IPS-20b (cell line): ENCODE data around the gene ZFP57.
"Not testable (repeated sequence)": the region's sequence is repeated elsewhere in the genome, so short reads cannot be mapped to it uniquely, and the experiment has no call there.

ENCODE experiments used
- H3K27ac ChIP-seq: one replicate; pipeline ENCODE4 v1.5.1; 2013; ENCODE audit warnings: low read length
- H3K27me3 ChIP-seq: 2 replicates; pipeline ENCODE4 v1.6.1; 2013; ENCODE audit warnings: mild to moderate bottlenecking, low read length, inconsistent platforms; ENCODE audit not compliant: insufficient read depth
- H3K36me3 ChIP-seq: 2 replicates; pipeline ENCODE4 v1.6.1; 2013; ENCODE audit warnings: low read depth, mild to moderate bottlenecking, inconsistent platforms, low read length, moderate library complexity; ENCODE audit not compliant: insufficient read depth
- H3K4me1 ChIP-seq: 2 replicates; pipeline ENCODE4 v1.6.1; 2013; ENCODE audit warnings: mild to moderate bottlenecking, control low read depth, inconsistent platforms, low read length, moderate library complexity; ENCODE audit not compliant: insufficient read depth
- H3K4me3 ChIP-seq: 2 replicates; pipeline ENCODE4 v1.5.1; 2013; ENCODE audit warnings: mild to moderate bottlenecking, low read length, inconsistent platforms
- H3K9ac ChIP-seq: 2 replicates; pipeline ENCODE4 v1.6.1; 2013; ENCODE audit warnings: low read depth, mild to moderate bottlenecking, inconsistent platforms, low read length, moderate library complexity
- H3K9me3 ChIP-seq: 2 replicates; pipeline ENCODE4 v1.6.1; 2013; ENCODE audit warnings: mild to moderate bottlenecking, low read depth, low read length, inconsistent platforms; ENCODE audit not compliant: insufficient read depth

The ZFP57 gene

DNA sequence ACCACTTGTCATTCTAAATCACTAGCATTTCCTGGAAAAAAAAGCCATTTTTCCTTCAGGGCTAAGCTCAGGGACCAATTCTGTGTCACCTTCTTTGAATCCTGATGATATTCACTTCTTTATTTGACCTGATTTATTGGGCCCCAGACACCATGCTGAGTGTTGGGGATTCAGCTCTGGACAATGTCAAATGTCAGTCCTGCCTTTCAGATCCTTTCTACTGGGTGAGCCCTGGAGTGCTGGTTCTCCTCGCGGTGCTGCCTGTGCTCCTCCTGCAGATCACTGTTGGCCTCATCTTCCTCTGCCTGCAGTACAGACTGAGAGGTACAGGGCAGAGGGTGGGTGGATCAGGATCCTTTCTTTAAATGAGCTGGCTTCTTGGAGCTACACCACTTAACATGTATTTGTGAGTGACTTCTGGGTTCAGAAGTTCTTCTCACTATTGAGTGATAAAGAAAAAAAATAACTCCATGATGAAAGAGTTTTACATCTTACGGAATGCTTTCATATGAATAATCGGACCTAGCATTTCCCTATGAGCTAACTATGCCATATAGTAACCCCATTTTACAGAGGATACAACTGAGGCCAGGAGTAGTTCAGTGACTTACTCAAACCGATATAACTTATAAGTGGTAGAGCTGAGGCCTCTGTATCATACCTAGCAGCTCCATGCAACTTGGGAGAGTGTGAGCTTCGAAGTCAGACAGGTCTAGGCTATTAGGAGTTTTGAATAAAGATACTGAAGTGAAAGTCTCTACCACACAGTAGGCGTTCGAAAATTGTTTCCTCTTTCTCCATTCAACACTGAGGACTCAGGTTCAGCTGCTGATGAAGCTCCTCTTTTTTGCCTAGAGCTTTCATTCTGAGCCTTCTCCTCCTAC is 14.8 kb downstream of the ZFP57 start:
- no peaks in the 10 kb centered on the region for H3K9me3 ChIP-seq
- H3K9ac ChIP-seq: peak overlapping the region; percentile 48; the same call in 1 of the 2 replicates
- peak overlapping the region; percentile 52 for H3K27ac ChIP-seq
- H3K4me3 ChIP-seq: peak overlapping the region; percentile 28; the same call in 1 of the 2 replicates
- no peaks in the 10 kb centered on the region for H3K27me3 ChIP-seq
- H3K4me1 ChIP-seq: peaks cover 46% of the 10 kb centered on the region
- H3K36me3 ChIP-seq: no peaks in the 10 kb centered on the region

DNA sequence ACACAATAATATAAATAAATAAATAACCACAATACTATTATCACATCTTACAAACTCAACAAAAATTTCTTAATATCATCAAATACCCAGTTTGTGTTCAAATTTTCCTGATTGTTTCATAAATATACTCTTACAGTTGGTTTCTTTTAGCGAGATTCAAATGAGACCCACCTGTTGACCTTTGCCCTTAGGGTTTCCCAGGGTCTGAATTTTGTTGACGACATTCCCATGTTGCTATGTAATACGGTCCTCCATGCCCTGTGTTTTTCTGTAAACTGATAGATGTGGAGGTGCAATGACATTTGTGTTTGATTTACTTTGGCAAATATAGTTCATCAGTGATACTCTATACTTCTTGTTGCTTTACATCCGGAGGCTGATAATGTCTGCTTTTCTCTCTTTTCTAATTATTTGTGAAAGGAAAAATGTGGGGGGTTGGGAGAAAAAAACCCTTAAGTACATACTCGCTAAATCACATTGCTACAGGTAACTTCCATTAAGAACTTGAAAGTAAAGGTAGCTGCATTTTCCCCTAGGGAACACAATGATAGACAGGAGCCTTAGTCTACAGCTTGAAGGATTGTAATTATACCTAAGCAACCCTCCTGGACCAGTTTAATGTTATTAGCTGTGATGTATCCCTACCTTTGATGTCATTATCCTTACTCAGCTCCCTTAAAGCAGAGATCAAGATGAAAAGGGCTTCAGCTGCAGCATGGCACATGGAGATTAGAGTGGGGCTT is 17.5 kb downstream of the ZFP57 start:
- peak overlapping the region; percentile 99 for H3K27ac ChIP-seq
- no peaks in the 10 kb centered on the region for H3K9me3 ChIP-seq
- H3K36me3 ChIP-seq: no peaks in the 10 kb centered on the region
- H3K27me3 ChIP-seq: no peaks in the 10 kb centered on the region
- no peak overlapping the region for H3K4me3 ChIP-seq
- peak overlapping the region; percentile 22; the same call in 1 of the 2 replicates for H3K9ac ChIP-seq
- H3K4me1 ChIP-seq: peaks cover 50% of the 10 kb centered on the region

DNA sequence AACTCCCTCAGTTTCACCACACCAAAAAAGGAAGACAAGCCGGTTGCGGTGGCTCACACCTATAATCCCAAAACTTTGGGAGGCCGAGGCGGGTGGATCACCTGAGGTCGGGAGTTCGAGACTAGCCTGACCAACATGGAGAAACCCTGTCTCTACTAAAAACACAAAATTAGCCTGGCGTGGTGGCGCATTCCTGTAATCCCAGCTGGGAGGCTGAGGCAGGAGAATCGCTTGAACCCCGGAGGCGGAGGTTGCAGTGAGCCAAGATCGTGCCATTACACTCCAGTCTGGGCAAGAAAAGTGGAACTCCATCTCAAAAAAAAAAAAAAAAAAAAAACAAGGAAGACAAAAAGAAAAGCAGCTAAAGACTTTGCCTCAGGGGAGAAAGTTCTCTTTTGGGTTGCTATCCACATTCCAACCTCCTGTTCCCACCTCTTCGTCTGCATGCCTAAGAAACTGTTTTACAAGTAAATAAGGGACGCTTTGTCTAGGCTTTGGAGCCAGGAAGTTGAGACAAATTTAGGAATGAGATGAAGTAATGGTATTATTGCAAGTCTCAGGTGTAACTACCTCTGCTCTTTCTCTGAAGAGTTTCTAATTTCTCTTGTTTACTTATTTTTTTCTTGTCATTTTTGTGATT is 19.3 kb downstream of the ZFP57 start:
- H3K27me3 ChIP-seq, H3K36me3 ChIP-seq, H3K9me3 ChIP-seq: not testable (repeated sequence)
- peaks cover 36% of the 10 kb centered on the region; the same call in 1 of the 2 replicates for H3K4me1 ChIP-seq
- peak overlapping the region; percentile 67; the same call in 1 of the 2 replicates for H3K9ac ChIP-seq
- H3K27ac ChIP-seq: peak overlapping the region; percentile 99
- peak overlapping the region; percentile 32; the same call in 1 of the 2 replicates for H3K4me3 ChIP-seq

DNA sequence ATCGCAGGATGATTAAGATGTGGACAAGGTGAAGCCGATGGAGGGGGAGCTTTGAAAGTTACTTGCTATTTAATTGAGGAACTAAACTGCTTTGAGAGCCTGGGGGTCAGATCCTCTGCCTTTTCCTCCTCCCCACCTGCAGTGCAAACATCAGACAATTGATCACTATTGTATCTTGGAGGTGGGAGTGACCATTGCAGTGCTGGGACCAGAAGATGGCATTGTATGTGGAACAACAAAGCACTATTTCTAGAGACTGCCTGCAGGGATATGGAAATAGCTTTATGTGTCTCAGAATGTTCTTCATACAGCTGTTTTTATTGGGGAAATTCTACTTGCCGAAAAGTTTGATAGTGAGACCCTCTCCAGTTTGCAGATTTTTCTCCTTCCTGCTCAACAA is 19.9 kb downstream of the ZFP57 start:
- peaks cover 30% of the 10 kb centered on the region; the same call in 1 of the 2 replicates for H3K4me1 ChIP-seq
- H3K9ac ChIP-seq: peak overlapping the region; percentile 67; the same call in 1 of the 2 replicates
- H3K36me3 ChIP-seq: no peaks in the 10 kb centered on the region
- H3K27me3 ChIP-seq: no peaks in the 10 kb centered on the region
- H3K9me3 ChIP-seq: no peaks in the 10 kb centered on the region
- peak overlapping the region; percentile 99 for H3K27ac ChIP-seq
- peak overlapping the region; percentile 32; the same call in 1 of the 2 replicates for H3K4me3 ChIP-seq

DNA sequence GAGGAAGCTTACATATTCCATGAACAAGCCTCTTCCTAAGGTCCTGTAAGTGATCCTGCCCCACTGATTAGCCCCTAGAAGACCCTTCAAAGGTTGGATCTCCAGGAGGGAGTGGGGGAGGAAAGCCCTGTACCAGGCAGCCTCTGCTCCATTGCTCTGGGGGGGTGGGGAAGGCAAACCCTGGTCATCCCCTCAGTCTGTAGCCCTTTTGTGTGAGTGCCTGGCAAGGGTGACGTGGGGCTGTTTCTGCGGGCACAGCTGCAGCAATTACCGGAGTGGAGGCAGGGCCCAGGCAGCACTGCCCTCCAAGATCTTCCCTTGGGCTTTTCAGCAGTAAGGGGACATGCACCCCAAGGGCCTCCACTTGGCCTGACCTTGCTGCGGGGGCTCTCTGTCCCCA is 24.2 kb downstream of the ZFP57 start, which contains the start of gene MOG:
Gene MOG, plus strand, starts transcription at position 295 of the 400 bp plus-strand sequence. CDS start 118 bp downstream, outside the sequence.
- H3K27ac ChIP-seq: no peak within 1 kb of the TSS
- H3K9ac ChIP-seq: no peak within 1 kb of the TSS

DNA sequence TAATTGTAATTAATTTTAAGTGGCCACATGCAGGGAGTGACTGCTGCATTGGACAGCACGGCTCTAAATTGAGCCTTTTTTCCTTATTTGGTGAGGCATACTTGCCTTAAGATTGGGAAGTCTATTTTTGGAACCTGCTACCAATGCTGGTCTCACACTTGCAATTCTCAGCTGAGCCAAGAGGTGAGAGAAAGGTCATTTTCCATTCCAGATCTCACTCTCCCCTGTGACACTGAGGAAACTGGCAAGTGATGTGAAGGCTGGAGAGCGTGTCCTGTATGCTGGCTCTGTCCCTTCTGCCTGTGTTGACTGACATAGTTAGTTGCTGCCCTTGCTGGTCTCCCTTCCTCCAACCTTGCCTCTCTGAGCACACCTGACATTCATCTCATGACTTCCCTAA is 24.8 kb downstream of the ZFP57 start:
- Histone ChIP-seq H3K4me3 (no peak overlapping the region), H3K4me1 (peaks cover 24% of the 10 kb centered on the region; the same call in 1 of the 2 replicates), H3K27me3 (no peaks in the 10 kb centered on the region), H3K36me3 (no peaks in the 10 kb centered on the region), H3K27ac (no peak overlapping the region), H3K9ac (no peak overlapping the region), H3K9me3 (no peaks in the 10 kb centered on the region)

More for the DNA sequence above, 24.2 kb downstream of the ZFP57 start, which contains the start of gene MOG:
- Histone ChIP-seq H3K4me3 (no peak within 1 kb of the TSS), H3K27me3 (no peaks in the 10 kb centered on the region), H3K36me3 (no peaks in the 10 kb centered on the region), H3K9me3 (no peaks in the 10 kb centered on the region), H3K4me1 (peaks cover 25% of the 10 kb centered on the region; the same call in 1 of the 2 replicates)

DNA sequence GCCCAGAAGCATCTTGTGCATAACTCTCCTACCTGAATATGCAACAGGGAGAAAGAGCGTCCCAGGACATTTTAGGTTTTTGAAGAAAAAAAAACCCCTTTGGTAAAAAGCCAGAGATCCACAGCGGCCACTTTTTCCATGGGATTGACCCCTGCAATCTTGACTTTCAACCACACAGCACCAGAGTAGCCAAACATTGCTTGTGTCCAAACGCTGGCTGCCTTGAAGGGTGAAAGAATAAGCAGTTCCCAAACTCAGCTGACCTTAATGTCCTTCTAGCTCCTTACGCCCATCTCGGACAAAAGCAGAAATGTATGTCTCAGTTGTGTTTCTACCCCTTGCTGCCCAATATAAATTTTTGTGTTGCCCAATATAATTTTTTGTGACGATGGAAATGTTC is 25.3 kb downstream of the ZFP57 start:
- H3K9me3 ChIP-seq: no peaks in the 10 kb centered on the region
- H3K9ac ChIP-seq: no peak overlapping the region
- peaks cover 19% of the 10 kb centered on the region; the same call in 1 of the 2 replicates for H3K4me1 ChIP-seq
- no peaks in the 10 kb centered on the region for H3K36me3 ChIP-seq
- no peak overlapping the region for H3K4me3 ChIP-seq
- no peaks in the 10 kb centered on the region for H3K27me3 ChIP-seq
- H3K27ac ChIP-seq: no peak overlapping the region

DNA sequence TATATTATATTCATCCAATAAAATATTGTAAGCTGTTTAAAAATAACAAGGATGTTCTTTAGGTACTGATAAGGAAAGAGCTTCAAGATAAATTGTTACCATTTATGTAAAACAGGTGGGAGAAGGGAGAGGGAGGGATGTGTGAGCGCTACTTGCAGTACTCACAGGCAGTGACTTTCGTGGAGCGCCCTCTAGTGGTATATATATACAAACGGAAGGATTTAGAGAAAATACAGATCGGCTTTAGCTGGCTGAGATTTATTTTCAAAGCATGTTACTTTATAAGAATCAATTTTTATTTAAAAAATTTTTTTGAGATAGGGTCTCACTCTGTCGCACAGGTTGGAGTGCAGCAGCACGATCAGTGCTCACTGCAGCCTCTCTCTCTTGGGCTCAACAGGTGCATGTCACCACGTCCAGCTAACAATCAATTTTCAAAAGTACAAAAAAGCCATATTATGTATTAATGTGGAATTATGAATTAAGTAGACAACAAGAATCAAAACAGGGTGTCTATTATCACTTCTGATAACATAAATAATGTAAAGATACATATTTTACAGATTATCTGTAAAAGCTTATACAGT is 27.4 kb downstream of the ZFP57 start:
- no peak overlapping the region for H3K9ac ChIP-seq
- H3K36me3 ChIP-seq: no peaks in the 10 kb centered on the region
- H3K27me3 ChIP-seq: no peaks in the 10 kb centered on the region
- peaks cover 27% of the 10 kb centered on the region; the same call in 1 of the 2 replicates for H3K4me1 ChIP-seq
- no peak overlapping the region for H3K27ac ChIP-seq
- no peaks in the 10 kb centered on the region for H3K9me3 ChIP-seq
- H3K4me3 ChIP-seq: no peak overlapping the region

DNA sequence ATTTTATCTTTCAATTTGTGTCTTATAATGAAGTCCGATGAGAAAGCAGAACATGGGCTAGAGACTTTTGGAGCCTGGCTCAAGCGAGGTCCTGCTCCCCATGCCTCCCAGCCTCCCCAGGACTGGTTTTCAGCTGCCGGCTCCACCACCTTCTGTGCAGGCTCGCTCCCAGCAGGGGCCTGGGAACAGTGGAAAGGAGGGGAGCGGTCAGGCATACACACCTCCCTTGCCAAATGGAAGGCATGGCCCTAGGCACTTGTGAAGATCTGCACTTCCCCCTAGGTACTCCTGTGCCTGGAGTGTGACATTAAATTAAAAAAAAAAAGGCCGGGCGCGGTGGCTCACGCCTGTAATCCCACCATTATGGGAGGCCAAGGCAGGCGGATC is 28.8 kb downstream of the ZFP57 start:
- no peaks in the 10 kb centered on the region for H3K9me3 ChIP-seq
- no peak overlapping the region for H3K4me3 ChIP-seq
- no peaks in the 10 kb centered on the region for H3K27me3 ChIP-seq
- H3K9ac ChIP-seq: no peak overlapping the region
- H3K4me1 ChIP-seq: peaks cover 27% of the 10 kb centered on the region; the same call in 1 of the 2 replicates
- no peaks in the 10 kb centered on the region for H3K36me3 ChIP-seq
- H3K27ac ChIP-seq: no peak overlapping the region

DNA sequence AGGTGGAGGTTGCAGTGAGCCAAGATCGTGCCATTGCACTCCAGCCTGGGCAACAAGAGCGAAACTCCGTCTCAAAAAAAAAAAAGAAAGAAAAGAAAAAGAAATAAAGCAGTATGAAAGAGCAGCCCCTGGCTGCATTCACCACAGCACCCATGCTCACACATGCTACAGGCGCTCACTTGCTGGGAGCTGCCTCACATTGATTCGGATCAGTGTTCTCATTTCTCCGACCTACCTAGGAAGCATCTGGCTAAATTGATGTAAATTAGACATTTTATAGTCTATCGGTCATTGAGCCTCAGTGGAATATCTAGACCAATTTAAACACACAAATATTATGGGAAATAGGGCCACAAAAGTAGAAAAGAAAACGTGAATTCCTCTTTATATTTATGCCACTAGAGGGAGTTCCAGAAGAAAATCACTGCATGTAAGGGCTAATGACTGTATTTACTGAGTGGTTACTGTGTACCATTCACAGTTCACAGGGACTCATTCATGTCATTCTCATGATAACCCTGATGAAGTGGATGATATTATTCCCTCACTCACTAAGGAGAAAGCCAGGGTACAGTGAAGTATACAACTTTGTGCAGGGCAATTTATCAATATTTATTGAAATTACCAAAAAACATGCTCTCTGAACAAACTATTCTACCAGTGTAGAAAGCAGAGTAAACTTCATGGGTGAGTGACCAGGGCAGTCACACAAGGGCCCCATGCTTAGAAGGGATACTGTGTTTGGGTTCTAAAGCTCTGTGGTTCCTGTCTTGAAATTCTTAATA is 29.3 kb downstream of the ZFP57 start:
- Histone ChIP-seq H3K27me3 (no peaks in the 10 kb centered on the region), H3K4me1 (peaks cover 24% of the 10 kb centered on the region; the same call in 1 of the 2 replicates), H3K27ac (no peak overlapping the region), H3K36me3 (no peaks in the 10 kb centered on the region), H3K9me3 (no peaks in the 10 kb centered on the region), H3K9ac (no peak overlapping the region), H3K4me3 (no peak overlapping the region)
